ENCODE measurements around the gene KLHL33. TPM values are rescaled to one million over a fixed set of nuclear protein-coding genes. Genes with fewer than 3 reads are reported as not detected.

Gene KLHL33
- total and polyA plus RNA-seq, 10 of the 15 experiments (the other 5 are each of a cell fraction or from before 2014, with no cell fraction given): 0.01 to 0.16 (median 0.04) TPM; not detected in 5

DNA sequence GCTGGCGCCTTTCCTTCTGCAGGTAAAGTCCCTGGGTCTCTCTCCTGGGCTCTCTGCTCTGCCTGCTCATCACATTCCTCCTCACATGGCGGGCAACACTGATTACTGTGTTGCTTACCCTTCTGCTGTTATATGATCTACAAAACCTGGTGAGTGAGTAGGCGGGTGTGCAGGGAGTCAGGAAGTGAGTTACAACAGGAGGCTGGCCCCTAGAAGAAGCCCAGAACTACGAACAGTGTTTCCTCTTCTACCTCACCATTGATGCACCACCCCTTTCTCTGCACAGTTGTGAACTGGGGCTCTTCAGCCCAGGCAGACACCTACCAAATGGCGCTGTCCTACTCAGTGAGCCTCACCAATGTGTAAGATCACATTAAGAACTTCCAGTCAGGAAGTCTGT lies 4.9 kb upstream of the KLHL33 start:
- DNase-seq (ENCODE audit: low read depth, low spot score): no peak
- CTCF ChIA-PET: interaction anchor here (1.1 to 2.2 kb wide), 2 partner anchors 25 to 113 kb away, joined by 4 to 10 read pairs; no protein-coding TSS in a partner anchor
- Histone ChIP-seq H3K36me3 (ENCODE audit: control insufficient read depth in 2 of 2, insufficient read depth in 2 of 2, low read length in 1 of 2) (no peaks in the 10 kb centered on the region), H3K27ac (ENCODE audit: control insufficient read depth, insufficient read depth) (no peak overlapping the region), H3K9ac (ENCODE audit: control insufficient read depth, insufficient read depth, low read length) (no peak overlapping the region), H3K9me3 (replicated peaks; ENCODE audit: control insufficient read depth, insufficient read depth, low read length) (no peaks in the 10 kb centered on the region; the same call in 2 of the 3 replicates), H3K4me3 (no peak overlapping the region), H3K27me3 (replicated peaks in 1 of 2; ENCODE audit: control insufficient read depth in 2 of 2, insufficient read depth in 2 of 2, low read length in 1 of 2) (no peaks in the 10 kb centered on the region), H4K20me1 (ENCODE audit: control insufficient read depth, insufficient read depth) (no peaks in the 10 kb centered on the region), H3K79me2 (ENCODE audit: control insufficient read depth, insufficient read depth, low read length) (no peaks in the 10 kb centered on the region), H2AFZ (ENCODE audit: control insufficient read depth, low read depth, low read length) (no peak overlapping the region), H3K4me1 (ENCODE audit: control insufficient read depth, insufficient read depth, low read length) (no peaks in the 10 kb centered on the region), H3K4me2 (ENCODE audit: control insufficient read depth, insufficient read depth) (no peak overlapping the region)
- FAIRE-seq: no peak
- RAD21 ChIA-PET (ENCODE audit: unreplicated experiment): no interaction called here
- 72% methylated on average over 5 of the region's 5 CpGs for WGBS (ENCODE audit: insufficient coverage, insufficient replicate concordance, low lambda C conversion rate, missing lambda C conversion rate)
- ATAC-seq: peak; percentile 20; the same call in 2 of the 3 replicates
- POLR2A ChIA-PET: no interaction called here
- intact Hi-C loops (cut with micrococcal nuclease; ENCODE audit: unreplicated experiment) (no loop called here), in situ Hi-C loops (cut with MboI) (no loop called here)
- SMC1A ChIA-PET (ENCODE audit: uncharacterized antibody, unreplicated experiment): interaction anchor here (0.9 kb wide), 1 partner anchor 12 kb away, joined by 3 read pairs; no protein-coding TSS in a partner anchor
- no TSS peak for BruUV-seq (replicated peaks)
- TF ChIP-seq, protein P1, sequence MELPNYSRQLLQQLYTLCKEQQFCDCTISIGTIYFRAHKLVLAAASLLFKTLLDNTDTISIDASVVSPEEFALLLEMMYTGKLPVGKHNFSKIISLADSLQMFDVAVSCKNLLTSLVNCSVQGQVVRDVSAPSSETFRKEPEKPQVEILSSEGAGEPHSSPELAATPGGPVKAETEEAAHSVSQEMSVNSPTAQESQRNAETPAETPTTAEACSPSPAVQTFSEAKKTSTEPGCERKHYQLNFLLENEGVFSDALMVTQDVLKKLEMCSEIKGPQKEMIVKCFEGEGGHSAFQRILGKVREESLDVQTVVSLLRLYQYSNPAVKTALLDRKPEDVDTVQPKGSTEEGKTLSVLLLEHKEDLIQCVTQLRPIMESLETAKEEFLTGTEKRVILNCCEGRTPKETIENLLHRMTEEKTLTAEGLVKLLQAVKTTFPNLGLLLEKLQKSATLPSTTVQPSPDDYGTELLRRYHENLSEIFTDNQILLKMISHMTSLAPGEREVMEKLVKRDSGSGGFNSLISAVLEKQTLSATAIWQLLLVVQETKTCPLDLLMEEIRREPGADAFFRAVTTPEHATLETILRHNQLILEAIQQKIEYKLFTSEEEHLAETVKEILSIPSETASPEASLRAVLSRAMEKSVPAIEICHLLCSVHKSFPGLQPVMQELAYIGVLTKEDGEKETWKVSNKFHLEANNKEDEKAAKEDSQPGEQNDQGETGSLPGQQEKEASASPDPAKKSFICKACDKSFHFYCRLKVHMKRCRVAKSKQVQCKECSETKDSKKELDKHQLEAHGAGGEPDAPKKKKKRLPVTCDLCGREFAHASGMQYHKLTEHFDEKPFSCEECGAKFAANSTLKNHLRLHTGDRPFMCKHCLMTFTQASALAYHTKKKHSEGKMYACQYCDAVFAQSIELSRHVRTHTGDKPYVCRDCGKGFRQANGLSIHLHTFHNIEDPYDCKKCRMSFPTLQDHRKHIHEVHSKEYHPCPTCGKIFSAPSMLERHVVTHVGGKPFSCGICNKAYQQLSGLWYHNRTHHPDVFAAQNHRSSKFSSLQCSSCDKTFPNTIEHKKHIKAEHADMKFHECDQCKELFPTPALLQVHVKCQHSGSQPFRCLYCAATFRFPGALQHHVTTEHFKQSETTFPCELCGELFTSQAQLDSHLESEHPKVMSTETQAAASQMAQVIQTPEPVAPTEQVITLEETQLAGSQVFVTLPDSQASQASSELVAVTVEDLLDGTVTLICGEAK (IDR thresholded peaks at IDR 0.05; ENCODE audit: borderline replicate concordance): no peak
- TF ChIP-seq, protein P2, sequence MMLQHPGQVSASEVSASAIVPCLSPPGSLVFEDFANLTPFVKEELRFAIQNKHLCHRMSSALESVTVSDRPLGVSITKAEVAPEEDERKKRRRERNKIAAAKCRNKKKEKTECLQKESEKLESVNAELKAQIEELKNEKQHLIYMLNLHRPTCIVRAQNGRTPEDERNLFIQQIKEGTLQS (IDR thresholded peaks at IDR 0.05; ENCODE audit: borderline replicate concordance, extremely low read depth, low read depth, low read length): no peak

All from GM12878 (cell line).